Activated T-cell treated with anti-CD3 and anti-CD28 coated beads, Interleukin-2, amount 50 U/mL, for 1 hour (primary cell): ENCODE data around the gene SEMA6A.

Experiments used
- DNase-seq: peaks from one replicate; pipeline ENCODE4 v3.0.0-alpha.2; 2020

The SEMA6A gene, protein sequence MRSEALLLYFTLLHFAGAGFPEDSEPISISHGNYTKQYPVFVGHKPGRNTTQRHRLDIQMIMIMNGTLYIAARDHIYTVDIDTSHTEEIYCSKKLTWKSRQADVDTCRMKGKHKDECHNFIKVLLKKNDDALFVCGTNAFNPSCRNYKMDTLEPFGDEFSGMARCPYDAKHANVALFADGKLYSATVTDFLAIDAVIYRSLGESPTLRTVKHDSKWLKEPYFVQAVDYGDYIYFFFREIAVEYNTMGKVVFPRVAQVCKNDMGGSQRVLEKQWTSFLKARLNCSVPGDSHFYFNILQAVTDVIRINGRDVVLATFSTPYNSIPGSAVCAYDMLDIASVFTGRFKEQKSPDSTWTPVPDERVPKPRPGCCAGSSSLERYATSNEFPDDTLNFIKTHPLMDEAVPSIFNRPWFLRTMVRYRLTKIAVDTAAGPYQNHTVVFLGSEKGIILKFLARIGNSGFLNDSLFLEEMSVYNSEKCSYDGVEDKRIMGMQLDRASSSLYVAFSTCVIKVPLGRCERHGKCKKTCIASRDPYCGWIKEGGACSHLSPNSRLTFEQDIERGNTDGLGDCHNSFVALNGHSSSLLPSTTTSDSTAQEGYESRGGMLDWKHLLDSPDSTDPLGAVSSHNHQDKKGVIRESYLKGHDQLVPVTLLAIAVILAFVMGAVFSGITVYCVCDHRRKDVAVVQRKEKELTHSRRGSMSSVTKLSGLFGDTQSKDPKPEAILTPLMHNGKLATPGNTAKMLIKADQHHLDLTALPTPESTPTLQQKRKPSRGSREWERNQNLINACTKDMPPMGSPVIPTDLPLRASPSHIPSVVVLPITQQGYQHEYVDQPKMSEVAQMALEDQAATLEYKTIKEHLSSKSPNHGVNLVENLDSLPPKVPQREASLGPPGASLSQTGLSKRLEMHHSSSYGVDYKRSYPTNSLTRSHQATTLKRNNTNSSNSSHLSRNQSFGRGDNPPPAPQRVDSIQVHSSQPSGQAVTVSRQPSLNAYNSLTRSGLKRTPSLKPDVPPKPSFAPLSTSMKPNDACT

DNA sequence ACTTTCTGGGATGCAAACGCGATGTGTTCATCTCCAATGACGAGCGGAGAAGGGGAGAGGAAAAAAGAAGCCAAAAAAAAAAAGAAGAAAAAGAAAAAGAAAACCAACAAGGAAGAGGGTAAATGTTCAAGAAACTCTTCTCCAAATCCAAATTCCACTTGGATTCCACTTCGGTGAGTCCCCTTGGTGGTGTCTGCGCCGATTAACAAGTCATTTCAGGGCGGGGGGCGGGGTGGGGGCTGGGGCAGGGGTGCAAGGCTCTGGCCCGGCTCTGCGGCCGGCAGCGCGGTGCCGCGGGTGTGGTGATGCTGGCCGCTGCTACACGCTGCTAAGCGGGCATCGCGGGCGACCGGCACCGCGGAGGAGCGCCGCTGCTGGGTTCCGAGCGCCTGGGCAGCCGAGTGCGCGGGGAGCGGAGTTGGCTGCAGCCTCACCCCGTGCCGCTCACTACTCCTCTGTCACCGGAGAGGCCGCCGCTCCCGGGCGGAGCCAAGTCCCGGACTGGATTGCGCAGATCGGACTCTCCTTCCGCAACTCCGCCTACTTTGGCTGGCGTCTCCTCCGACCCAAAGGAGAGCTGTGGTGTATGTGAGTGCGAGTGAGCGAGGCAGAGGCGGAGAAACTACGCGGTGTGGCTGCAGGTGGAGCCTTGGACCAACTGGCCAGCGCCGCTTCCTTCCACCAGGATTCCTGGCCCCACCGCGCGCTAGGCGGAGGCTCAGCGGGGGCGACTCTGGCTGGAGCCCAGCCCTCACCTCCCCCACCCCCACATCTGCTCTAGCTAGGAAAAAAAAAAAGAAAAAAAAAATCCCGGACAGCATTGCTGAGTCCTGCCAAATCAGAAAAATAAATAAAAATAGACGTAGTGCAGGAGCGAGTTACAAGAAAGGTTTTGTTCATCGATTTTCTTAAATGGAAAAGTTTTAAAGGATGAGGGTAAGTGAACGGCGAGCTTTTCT is at the start of gene SEMA6A:
Gene SEMA6A, minus strand, starts transcription at position 457 of the 959 bp plus-strand sequence. CDS start 69,879 bp downstream, outside the sequence.
- peak; percentile 17 for DNase-seq

GRCh38 chr5:116622375-116623050 is 47.9 kb upstream of the SEMA6A start:
- no peak for DNase-seq

DNA sequence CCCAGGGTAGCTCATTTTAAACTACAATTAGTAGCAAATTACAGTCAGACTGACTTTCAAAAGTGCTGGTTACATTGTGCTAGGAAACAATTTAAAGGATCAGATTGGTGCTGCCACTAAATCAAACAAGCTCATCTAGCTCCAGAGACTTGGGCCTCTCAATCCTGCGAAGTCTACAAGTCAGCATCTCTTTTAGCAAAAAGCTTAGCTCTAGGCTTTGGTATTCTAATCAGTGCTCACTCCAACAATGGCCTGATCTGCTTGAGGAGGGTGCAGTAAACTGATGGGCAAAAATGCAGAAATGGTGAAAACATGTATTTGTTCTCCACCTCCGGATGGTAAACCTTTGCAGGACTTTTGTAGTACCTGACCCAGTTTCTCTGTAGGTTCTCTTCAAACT is 47.0 kb upstream of the SEMA6A start:
- no peak for DNase-seq

DNA sequence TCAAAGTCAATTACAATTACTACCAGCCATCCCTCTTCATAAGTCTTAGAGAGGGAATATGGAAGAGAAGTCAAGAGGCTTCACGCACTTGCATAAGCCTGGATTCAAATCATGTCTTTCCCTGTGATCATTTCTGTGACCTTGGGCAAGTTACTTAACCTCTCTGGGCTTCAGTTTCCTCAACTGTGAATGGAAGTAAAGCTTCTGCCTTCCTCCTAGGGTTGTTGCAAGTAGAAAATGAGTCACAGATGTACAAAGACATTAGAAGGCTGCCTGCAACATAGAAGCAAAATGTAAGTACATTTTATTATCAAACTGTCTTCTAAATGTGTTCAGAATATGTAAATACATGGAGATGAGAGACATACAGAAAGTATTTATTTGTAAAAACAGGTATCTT is 42.3 kb upstream of the SEMA6A start:
- DNase-seq, result no peak

GRCh38 chr5:116614603-116614920 is 39.9 kb upstream of the SEMA6A start:
- DNase-seq, result no peak

DNA sequence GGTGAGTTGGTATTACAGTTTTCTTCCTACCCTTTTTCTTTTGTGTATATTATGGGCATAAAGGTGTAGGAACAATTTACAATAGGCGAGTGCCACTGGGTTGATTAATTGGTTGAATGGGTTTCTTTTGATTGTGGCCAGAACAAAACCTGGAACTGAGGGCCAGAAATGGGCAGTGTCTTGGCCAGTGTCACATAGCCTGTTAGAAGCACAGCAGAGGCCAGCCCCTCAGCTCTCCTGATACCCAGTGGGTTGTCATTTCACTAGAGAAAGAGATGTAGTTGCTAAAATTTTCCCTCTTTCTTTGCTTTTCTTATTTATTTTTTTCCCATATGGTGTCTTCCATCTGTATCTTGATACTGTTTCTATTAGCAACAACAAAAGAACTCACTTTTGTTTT is 38.8 kb upstream of the SEMA6A start:
- no peak for DNase-seq

DNA sequence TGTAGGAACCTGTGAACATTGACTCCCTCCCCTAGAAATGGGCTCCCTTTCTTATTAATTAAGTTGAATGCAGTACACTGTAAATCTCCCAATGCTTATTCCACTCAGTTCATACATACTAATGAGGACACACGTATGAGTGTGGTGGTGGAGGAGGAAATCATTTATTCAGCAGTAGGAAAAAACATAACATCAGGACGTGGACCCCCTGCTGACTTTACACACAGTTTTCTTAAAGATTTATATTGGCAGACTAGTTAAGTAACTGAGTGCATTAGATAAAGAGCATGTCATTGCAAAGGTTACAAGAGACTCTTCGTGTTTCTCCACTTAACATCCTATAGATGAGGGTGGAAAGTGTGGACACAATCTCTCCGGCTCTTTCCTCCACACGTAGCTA is 37.8 kb upstream of the SEMA6A start:
- DNase-seq, result no peak

DNA sequence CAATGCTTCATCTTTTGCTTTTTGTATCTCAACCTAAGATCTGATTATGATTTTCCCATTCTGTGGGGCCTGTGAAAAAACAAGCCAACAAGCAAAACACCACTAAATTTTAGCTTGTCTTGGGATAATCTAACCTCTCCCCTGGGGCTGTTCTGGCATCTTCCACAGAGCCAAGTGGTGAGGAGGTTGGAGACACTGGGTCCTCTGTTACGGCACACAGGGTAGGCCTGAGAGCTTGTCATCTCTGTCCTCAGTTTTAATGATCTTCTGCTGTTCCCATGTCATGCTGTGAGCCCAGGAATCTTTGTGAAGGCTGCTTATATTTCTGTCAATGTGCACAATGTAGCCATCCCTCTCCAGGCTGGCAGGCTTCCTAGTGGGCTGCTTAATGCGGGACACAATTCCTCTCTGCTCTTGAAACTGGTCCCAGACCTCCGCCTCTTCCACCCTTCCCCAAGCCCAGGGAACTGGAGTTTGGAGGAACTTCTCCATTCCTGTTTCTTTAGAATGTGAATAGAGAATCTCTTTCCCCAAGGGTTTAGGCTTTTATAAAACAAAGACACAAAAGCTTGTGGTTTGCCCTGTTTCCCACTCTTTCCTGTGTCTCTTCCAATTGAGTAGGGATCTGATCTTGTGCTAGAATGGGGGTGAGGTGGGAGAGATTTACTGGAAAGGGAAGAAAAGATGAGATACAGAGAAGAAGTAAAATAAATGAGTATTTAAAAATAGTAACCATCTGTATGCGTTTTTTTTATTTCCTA is 30.9 kb upstream of the SEMA6A start:
- DNase-seq, result no peak

GRCh38 chr5:116604805-116605204 is 30.2 kb upstream of the SEMA6A start:
- no peak for DNase-seq

GRCh38 chr5:116600876-116601275 is 26.3 kb upstream of the SEMA6A start:
- DNase-seq, result no peak

- no peak for DNase-seq
These were observed 24.3 kb upstream of the SEMA6A start for GRCh38 chr5:116598911-116599310.

GRCh38 chr5:116595498-116595897 is 20.9 kb upstream of the SEMA6A start:
- DNase-seq, result no peak

GRCh38 chr5:116593340-116593739 is 18.7 kb upstream of the SEMA6A start:
- no peak for DNase-seq

- no peak for DNase-seq
These were observed 10.6 kb upstream of the SEMA6A start for GRCh38 chr5:116585227-116585626.

DNA sequence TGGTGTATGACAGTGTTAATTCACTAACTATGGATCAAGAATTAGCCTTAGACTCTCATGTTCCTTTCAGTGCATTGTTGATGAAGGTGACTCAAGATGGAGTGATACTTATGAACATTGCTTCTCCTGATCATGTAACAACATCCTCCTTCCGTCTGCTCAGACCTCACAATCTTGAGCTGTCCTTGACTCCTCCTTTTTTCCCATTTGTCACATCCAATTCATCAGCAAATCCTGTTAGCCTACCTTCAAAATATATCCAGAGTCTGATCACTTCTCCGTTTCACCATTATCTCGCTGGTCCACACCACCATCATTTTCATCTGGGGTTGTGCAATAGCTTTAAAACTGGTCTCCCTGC is 9.2 kb upstream of the SEMA6A start:
- no peak for DNase-seq

- DNase-seq, result no peak
These were observed 8.7 kb upstream of the SEMA6A start for GRCh38 chr5:116583085-116583861.

DNA sequence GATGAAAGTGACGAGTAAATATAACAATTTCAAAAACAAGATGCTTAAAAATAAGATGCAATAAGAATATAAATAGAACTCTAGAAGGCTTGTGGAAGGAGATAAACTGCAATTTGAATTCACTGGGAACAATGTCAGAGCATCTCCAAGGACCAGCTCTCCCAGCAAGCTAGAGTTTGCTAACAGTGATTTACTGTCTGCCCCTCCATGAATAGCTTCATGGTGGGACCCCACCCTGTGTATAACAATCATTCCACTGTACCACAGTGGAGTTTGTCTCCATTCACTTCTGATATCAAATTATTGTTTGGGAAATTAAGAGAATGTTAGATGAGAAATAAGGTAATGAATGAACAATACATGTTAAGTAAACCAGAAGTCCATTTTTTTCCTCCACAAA is 7.3 kb upstream of the SEMA6A start:
- no peak for DNase-seq

DNA sequence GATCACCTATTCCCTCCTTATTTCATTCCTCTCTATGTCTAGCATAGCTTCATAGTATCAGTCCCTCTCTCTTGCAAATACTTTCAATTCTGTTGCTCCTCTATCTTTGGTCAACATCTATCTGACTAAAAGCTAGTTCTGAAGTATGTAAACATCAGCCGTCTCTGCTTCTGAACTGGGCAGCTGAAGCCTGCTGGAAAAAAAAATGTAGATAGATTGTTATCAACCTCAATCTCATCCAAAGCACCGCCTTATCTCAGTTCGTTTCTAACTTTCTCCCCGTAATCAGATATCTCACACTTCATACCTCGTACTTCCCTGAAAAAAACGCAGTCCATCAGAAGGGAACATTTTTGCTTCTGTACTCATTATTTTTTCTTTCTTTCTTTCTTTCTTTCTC is 4.5 kb upstream of the SEMA6A start:
- no peak for DNase-seq

DNA sequence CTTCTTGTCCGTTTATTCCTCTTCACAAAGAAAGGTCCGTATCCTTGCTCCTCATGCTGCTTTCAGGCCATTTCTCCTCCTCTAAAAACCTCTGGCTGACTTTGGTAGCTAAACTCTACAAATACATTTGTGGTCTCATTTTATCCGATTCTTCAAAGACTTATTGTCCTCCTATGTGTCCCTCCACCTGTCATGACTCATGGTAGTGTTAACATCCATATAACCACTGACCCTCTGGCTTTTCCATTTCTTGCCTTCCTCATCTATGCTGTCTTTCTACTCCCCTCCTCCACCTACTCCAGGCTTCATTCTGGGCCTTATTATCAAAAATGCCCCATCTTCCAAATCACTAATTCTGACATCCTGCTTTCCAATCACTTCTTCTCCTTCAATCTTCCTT is 4.1 kb upstream of the SEMA6A start:
- no peak for DNase-seq

DNA sequence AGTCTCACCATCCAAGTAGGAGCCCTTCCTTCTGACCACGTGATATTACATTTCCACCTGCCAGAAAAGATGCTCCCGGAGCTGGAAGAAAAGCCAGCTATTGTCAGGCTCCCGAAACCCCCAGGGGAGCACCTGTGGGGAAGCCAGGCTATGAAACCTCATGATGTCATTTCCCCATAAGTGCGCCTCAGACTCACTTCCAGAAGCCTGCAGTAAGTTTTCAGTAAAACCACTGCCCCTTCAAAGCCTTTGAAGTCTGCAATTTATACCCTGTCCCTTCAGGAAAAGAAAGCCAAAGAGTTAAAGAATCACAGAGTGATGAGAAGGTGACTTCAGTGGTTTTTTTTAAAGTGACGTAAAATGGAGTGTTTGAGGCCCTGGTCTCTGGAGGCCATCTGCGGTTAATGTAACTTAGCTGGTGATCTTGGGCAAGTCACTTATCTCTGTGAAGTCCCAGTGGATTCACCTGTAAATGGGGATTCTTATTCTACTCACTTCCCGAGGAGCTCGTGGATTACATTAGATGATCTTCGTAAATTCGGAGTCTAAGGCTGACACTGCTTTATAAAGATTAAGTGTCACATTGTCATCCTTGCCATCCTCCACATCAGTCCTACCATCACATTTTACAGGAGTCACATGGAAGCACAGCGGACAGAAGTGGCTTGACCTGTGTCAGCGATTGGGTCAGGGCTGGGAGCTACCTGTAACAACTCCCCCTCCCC is 2.6 kb upstream of the SEMA6A start:
- no peak for DNase-seq
